Measurements from ENCODE around the gene NNT. TPM values are rescaled to one million over a fixed set of nuclear protein-coding genes. Genes with fewer than 3 reads are reported as not detected.

The NNT gene
- total RNA-seq, 1 experiment from 2014 or later = 71.6 TPM

GRCh38 chr5:43560128-43560527 lies 42.9 kb upstream of the NNT start:
- peaks cover under 1% of the 10 kb centered on the region for H3K36me3 ChIP-seq (ENCODE audit: insufficient read depth, low read length, poor library complexity, severe bottlenecking)
- peak; percentile 31 for DNase-seq (ENCODE audit: low spot score)
- H3K4me3 ChIP-seq (ENCODE audit: low read depth, low read length, poor library complexity, severe bottlenecking) = no peak overlapping the region
- CTCF ChIA-PET = no interaction called here
- peaks cover 3% of the 10 kb centered on the region for H3K4me1 ChIP-seq (ENCODE audit: insufficient read depth, low read length, poor library complexity, severe bottlenecking)
- H3K9me3 ChIP-seq (ENCODE audit: low read depth, low read length, poor library complexity, severe bottlenecking) = no peaks in the 10 kb centered on the region
- POLR2A ChIA-PET (ENCODE audit: low non-redundant PET) = no interaction called here
- TF ChIP-seq CTCF (conservative IDR thresholded peaks at IDR 0.05; ENCODE audit: low read depth, low read length) = no peak
- TF ChIP-seq EZH2 (IDR thresholded peaks at IDR 0.05; ENCODE audit: borderline replicate concordance, low read depth, low read length, poor library complexity, severe bottlenecking) = no peak
- H3K27ac ChIP-seq (ENCODE audit: low read depth, low read length, poor library complexity, severe bottlenecking) = no peak overlapping the region
- intact Hi-C loops (cut with micrococcal nuclease; ENCODE audit: unreplicated experiment) = no loop called here
- BruUV-seq (replicated peaks) = no TSS peak
- H3K27me3 ChIP-seq (replicated peaks; ENCODE audit: insufficient read depth, low read depth, low read length, poor library complexity) = no peaks in the 10 kb centered on the region

GRCh38 chr5:43561356-43561755 lies 41.6 kb upstream of the NNT start:
- ChIA-PET CTCF (no interaction called here), POLR2A (ENCODE audit: low non-redundant PET) (no interaction called here)
- Histone ChIP-seq H3K27me3 (replicated peaks; ENCODE audit: insufficient read depth, low read depth, low read length, poor library complexity) (no peaks in the 10 kb centered on the region), H3K4me3 (ENCODE audit: low read depth, low read length, poor library complexity, severe bottlenecking) (no peak overlapping the region), H3K9me3 (ENCODE audit: low read depth, low read length, poor library complexity, severe bottlenecking) (no peaks in the 10 kb centered on the region), H3K27ac (ENCODE audit: low read depth, low read length, poor library complexity, severe bottlenecking) (no peak overlapping the region), H3K4me1 (ENCODE audit: insufficient read depth, low read length, poor library complexity, severe bottlenecking) (no peaks in the 10 kb centered on the region), H3K36me3 (ENCODE audit: insufficient read depth, low read length, poor library complexity, severe bottlenecking) (no peaks in the 10 kb centered on the region)
- BruUV-seq (replicated peaks) = no TSS peak
- DNase-seq (ENCODE audit: low spot score) = no peak
- intact Hi-C loops (cut with micrococcal nuclease; ENCODE audit: unreplicated experiment) = no loop called here
- TF ChIP-seq EZH2 (IDR thresholded peaks at IDR 0.05; ENCODE audit: borderline replicate concordance, low read depth, low read length, poor library complexity, severe bottlenecking) = no peak
- no peak for TF ChIP-seq CTCF (conservative IDR thresholded peaks at IDR 0.05; ENCODE audit: low read depth, low read length)

GRCh38 chr5:43563321-43563720 lies 39.7 kb upstream of the NNT start:
- DNase-seq (ENCODE audit: low spot score) = no peak
- POLR2A ChIA-PET (ENCODE audit: low non-redundant PET) = no interaction called here
- intact Hi-C loops (cut with micrococcal nuclease; ENCODE audit: unreplicated experiment) = no loop called here

More at GRCh38 chr5:43563321-43563720, 39.7 kb upstream of the NNT start:
- Histone ChIP-seq H3K27ac (ENCODE audit: low read depth, low read length, poor library complexity, severe bottlenecking) (no peak overlapping the region), H3K27me3 (replicated peaks; ENCODE audit: insufficient read depth, low read depth, low read length, poor library complexity) (no peaks in the 10 kb centered on the region), H3K9me3 (ENCODE audit: low read depth, low read length, poor library complexity, severe bottlenecking) (no peaks in the 10 kb centered on the region), H3K4me3 (ENCODE audit: low read depth, low read length, poor library complexity, severe bottlenecking) (no peak overlapping the region), H3K36me3 (ENCODE audit: insufficient read depth, low read length, poor library complexity, severe bottlenecking) (no peaks in the 10 kb centered on the region), H3K4me1 (ENCODE audit: insufficient read depth, low read length, poor library complexity, severe bottlenecking) (no peaks in the 10 kb centered on the region)
- BruUV-seq (replicated peaks) = no TSS peak
- TF ChIP-seq EZH2 (IDR thresholded peaks at IDR 0.05; ENCODE audit: borderline replicate concordance, low read depth, low read length, poor library complexity, severe bottlenecking) = no peak
- TF ChIP-seq CTCF (conservative IDR thresholded peaks at IDR 0.05; ENCODE audit: low read depth, low read length) = no peak
- CTCF ChIA-PET = no interaction called here

All from A673 (cell line).